NCI-H345 treated with DMSO at 0.1 percent for 48 hours (cell line): ENCODE results near the gene C9orf72.
"Not testable (repeated sequence)": the region's sequence is repeated elsewhere in the genome, so short reads cannot be mapped to it uniquely, and the experiment has no call there.

Experiments used
- DNase-seq: peaks from one replicate; lab custom pipeline; 2025; ENCODE audit not compliant: unreplicated experiment; lab: John Stamatoyannopoulos, UW

The C9orf72 gene

DNA sequence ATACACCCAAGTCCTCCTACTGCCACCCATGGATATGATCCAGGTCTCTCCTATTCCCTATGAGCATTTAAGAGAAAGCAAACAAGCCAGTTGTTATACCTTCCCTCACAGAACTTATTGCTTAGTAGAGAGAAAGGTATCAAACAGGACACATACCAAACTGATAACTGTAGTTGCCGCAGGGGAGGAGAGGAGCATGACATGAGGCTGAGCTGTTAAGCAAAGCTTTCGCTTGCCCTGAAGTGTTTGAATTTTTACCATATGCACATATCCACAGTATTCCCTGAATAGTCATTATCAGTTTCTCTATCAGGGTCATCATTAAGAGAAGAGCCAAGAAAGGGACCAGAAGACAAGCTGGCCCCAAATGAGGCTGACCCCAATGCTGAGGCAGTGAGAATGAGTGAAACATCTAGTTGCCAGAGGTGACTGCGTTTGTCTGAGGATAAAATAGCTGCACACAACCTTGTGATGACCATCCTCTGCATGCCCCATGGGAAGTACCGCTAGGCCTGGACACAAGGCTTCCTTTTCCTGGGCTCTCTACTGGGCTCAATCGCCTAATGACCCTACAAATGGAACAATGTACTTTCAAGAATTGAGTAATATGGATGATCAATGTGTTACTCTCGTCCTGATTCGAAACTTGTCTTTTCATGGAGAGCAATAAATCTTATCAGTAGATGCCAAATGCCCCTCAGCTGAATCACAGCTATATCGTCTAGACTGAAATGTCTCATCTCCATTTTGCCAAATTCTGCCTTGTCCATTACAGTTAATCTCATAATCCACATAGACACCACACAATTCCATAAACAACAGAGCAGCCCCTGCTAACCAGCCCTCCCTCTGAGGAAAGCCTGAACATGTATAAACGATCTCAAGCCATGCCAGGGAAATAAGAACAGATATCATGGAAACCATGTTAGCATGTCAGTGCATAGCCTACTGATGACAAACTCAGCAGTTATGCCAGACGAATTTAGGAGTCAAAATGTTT, 53.5 kb downstream of the C9orf72 start:
- DNase-seq, result no peak

DNA sequence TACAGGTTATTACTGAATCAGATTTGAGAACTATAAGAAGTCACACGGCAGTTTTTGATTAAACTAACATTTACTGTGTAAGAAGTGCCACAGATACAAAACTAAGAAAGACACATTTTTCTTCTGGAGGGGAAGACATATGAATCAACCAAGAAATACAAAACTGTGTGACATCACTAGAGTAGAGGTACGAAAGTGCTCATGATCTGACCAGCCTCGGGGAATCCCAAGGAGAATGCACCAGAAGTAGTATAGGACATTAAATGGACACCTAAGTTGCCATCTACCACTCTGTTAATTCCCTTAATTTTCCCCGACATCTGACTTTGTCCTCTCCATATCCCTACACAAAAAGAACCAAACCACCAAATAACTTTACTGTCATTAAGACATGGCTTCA, 54.5 kb downstream of the C9orf72 start:
- DNase-seq, result no peak

DNA sequence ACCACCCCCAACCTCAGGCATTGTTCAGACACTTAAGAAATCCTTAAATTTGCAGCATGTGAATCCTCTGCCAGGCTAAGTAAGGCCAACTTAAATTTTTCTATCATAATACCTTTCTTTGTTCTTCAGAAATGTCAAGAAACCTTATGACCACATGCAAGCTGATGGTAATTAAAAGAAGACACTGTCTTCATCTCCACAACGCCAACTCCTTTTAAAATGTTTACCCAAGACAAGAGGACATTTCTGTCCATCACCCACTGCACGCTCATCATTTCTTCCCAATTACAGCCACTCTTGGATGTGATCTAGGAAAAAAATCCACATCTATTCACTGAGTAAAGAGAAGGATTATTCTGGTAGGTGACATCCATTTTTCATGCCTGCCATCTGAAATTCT, 55.3 kb downstream of the C9orf72 start:
- DNase-seq, result no peak

DNA sequence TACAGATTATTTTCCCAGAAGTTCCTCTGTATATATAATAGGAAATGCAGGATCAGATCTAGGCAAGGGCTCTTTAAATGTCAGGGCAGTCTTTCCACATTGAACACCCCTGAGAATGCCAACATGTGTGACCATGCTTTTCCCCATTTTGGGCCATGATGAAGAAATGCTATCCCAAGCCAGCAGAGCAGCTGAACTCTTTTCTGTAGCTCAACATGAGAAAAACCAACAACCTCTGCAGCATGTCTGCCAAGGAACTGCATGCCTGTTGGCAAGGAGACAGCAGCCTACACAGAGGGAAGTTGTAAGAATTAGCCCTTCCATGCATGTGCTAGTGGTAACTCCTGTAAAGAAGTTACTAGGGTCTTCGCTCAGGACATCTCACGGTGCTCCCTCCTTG, 58.7 kb downstream of the C9orf72 start:
- DNase-seq, result no peak

DNA sequence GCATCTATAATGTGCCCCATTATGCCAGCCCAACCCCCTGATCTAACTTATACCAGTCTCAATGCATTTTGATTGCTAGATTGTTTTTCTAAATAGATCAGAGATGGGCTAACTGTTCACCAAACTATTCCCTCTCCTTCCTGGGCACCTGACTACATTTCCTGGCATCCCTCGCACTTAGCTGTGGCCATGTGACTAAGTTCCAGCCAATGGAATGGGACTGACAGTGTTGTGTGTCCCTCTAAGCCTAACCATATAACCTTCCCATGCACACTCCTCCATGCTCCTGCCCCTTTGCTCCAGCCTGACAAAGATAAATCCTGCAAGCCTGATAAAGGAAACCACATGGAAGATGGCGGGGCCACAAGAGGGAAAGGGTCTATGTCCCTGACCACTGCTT, 61.5 kb downstream of the C9orf72 start:
- no peak for DNase-seq

DNA sequence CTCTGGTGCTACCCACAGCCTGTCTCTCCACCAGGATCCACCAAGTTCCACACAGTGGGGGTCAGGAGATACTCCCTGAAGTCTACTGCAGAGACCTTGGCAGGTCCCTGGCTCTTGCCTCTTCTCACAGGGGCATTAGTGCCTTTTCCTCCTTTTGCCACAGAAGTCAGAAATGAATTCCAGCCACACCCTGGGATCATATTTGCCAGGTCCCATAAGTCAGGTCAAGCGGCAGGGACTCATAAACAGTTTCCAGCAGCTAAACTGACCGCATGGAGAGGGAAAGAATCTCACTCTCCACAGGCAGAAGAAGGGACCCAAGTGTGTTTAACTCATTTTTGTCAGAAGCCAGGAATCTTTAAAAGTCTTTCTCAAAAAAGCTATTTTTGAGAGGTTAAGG, 62.5 kb downstream of the C9orf72 start:
- no peak for DNase-seq

DNA sequence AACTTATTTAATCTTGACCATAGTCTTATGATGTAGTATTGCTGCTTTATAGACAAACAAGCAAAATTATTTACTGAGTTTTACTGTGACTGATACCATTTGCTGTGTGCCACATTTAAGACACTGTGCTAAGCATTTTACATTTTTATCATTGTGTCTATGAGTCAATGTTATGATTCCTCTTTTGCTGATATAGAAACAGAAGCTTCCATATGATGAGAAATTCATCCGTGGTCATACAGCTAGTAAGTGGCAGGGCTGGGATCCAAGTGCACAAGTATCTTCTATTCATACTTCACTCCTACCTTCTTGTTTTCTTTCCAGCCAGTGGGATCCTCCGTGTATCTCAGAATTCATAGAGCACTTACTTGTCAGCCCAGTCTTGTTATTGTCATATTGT, 66.3 kb downstream of the C9orf72 start:
- no peak for DNase-seq

DNA sequence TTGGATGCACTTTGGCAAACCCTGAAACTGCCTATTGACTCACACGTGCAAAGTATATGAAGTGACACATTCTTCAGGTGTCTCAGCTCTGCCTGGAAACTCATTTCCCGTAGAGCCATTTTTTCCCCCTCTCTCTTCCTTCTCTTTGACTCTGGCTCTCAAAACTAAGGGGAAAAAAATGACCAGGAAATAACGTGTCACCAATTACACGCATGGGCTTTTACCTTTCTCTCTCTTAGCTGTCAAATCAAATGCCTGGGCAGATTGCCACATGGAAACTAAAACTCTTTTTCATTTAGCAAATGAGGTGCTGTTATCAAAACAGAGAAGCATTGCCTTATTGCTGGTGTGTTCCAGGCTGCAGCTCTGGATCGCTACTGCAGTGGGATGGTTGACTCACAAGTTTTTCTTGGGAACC, 67.5 kb downstream of the C9orf72 start:
- DNase-seq, result no peak

DNA sequence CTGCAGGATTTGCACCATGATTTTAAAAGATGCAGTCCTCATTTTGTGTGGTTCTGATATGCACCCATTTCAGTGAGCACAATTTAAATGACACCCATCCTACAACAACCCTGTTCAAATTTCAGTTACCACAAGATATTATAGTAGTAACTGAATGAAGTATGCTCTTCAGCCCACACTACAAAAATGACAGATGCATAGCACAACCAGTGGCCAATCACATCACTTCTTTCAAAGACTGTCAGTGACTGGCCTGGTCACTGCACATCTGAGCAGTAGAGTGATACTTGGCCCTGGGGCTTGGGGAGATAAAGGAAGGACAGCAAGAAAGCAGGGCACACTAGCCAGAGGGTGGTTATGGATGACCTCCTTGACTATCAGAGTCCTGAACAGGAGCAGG, 69.0 kb downstream of the C9orf72 start:
- DNase-seq, result no peak

DNA sequence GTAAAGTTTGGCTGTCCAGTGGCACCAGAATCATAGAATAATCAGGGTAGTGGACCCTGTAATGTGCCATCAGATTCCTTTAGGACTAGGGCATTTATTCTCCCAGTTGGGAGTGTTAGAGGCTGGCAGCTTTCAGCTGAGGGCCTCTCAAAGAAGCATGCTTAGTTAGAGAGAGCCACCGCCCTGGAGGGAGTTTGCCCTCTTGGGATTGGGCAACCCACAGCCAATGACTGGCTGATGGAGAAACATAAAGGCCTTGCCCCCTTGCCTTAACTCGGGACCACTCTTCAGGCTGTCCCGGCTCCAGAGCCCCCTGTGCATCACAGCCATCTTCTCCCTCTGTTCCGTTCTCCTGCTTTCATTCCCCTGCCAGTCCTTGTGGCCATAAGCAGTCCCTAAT, 69.7 kb downstream of the C9orf72 start:
- no peak for DNase-seq

DNA sequence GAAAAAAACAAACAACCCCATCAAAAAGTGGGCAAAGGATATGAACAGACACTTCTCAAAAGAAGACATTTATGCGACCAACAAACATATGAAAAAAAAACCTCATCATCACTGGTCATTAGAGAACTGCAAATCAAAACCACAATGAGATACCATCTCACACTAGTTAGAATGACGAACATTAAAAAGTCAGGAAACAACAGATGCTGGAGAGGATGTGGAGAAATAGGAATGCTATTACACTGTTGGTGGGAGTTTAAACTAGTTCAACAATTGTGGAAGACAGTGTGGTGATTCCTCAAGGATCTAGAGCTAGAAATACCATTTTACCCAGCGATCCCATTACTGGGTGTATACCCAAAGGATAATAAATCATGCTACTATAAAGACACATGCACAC, 72.4 kb downstream of the C9orf72 start:
- not testable (repeated sequence) for DNase-seq

DNA sequence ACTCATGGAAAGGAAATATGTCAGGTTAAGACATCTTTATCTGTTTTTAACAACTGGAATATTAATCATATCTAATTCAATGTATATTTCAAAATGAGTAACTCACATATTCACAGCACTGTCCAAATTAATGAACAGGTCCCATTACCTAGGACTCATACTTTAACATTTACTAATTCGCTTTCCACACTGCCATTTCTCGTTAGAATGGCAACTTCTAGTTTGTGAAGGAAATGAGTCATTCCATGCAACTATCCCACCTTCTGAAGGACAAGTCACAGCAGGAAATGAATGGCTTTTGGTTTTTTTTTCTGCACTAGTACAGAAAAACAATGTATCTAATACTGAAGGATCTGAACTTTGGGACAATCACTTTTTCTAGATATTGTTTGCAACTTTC, 73.8 kb downstream of the C9orf72 start:
- no peak for DNase-seq

DNA sequence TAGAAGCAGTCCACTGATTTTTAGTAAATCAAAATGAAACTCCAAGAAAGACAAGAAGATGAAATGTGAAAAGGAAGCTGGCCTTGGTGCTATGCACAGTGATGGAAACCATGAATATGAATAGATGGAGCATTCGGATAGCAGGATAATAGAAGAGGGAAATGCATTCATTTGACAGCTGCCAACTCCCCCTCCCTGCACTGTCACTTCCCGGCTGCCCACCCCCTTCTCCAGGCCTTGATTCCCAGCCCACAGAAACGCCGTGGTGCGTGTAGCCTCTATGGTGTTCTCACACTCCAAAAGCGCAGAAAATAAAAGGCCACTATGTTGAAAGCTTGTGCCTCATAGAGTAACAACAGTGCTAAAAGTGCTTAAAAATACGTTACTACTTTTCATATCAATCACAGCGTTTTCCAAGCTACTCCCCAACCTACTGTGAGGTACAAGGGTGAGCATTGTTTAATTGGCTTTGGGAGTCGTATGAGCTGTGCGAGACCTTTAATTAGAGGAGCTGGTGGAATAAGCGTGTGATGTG, 75.3 kb downstream of the C9orf72 start:
- DNase-seq, result no peak
